GM19324 (cell line): ENCODE measurements around the gene ARL13B.

ENCODE experiments used
- ATAC-seq: cut with Tn5 transposase; IDR thresholded peaks from one replicate; pipeline ENCODE4 v1.9.1; 2021; ENCODE audit warnings: mild to moderate bottlenecking, moderate library complexity; ENCODE audit not compliant: unreplicated experiment, low FRiP score

ARL13B gene

DNA sequence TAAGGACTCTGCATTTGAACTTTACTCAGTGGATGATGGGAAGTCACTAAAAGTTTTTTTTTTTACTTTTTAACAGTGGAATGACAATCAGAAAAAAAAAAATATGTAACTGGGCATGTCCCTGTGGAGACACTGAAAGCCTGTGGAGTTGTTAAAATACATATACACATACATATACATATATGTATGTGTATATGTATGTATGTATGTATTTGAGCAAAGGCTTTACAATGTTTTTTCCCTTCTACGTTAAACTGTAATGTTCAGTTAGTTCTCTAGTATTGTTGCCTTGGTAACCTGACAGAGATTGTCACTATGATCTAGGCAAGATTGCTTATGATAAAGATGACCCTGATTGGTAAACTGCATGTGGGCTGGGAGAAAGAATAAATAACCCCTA lies 113.2 kb downstream of the ARL13B start:
- no peak for ATAC-seq

DNA sequence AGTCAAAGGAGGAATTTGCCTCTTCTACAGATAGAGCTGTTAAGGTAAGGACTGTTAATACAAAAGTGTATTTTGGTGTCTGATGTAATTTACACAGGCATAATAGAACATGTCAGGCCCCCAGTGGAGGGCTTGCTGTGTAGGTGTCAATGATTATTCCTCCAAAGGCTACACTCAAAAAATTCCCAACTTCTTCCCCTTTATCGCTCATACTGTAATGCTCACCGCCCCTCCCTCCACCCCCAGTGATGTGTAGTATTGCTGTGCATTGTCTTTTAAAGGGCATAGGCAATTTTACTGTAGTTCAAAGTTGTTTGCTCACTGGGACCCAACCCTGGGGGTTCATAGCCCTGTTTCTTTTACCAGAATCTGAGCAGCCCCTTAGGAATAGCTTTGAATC lies 115.2 kb downstream of the ARL13B start:
- no peak for ATAC-seq

GRCh38 chr3:94098452-94098851 lies 118.5 kb downstream of the ARL13B start:
- ATAC-seq: no peak

DNA sequence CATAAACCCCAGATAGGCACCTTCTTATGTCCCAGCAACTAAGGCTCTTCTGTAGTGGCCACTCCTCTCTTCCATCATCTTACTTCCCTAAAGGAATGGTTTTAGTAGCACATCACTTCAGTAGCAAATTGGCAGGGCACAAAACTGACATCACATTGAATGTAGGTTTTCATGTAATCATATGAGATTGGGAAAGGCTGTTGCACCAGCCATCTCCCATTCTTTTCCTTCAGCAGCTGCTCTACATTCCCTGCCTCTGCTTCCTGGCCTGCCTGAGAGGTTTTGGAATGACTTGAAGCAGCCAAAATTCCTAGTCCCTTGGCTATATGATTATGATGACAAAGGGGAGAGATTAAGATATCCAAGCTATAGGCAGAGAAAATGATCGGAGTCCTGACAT lies 119.4 kb downstream of the ARL13B start:
- no peak for ATAC-seq

- no peak for ATAC-seq
Measured at GRCh38 chr3:94101860-94102259, 121.9 kb downstream of the ARL13B start.
